HCT116 (cell line): ENCODE data around the gene AIFM2.

ENCODE experiments used
- CTCF ChIP-seq, 3 experiments: fragments of 200-600 bp in 1 of 3; sonication (generic) in 1 of 3; IDR thresholded peaks in 2 of 3; conservative IDR thresholded peaks in 1 of 3; 2 replicates each; pipeline ENCODE4 v1.5.1; 2012 to 2017; ENCODE audit warnings: low read depth in 2 of 3, low read length in 2 of 3, antibody characterized with exemption in 1 of 3, borderline replicate concordance in 1 of 3, control low read depth in 1 of 3, mild to moderate bottlenecking in 1 of 3, mixed read lengths in 1 of 3, mixed run types in 1 of 3, moderate library complexity in 1 of 3; ENCODE audit not compliant: insufficient read depth in 1 of 3
- POLR2A ChIP-seq: IDR thresholded peaks from 2 replicates; pipeline ENCODE4 v1.7.0; 2011; ENCODE audit warnings: borderline replicate concordance; ENCODE audit not compliant: insufficient read depth, insufficient read length; ENCODE audit errors: extremely low read depth
- RAD21 ChIP-seq: IDR thresholded peaks from 2 replicates; pipeline ENCODE4 v1.6.1; 2012; ENCODE audit warnings: low read depth, mild to moderate bottlenecking
- SIN3A ChIP-seq: IDR thresholded peaks from 2 replicates; pipeline ENCODE4 v1.6.1; 2012; ENCODE audit warnings: low read depth

GRCh38 chr10:70066190-70066589 lies 66.4 kb downstream of the AIFM2 start:
- TF ChIP-seq CTCF (IDR thresholded peaks at IDR 0.05 in 2 of 3, conservative IDR thresholded peaks at IDR 0.05 in 1 of 3; ENCODE audit: borderline replicate concordance in 1 of 3, insufficient read depth in 1 of 3, low read depth in 2 of 3, low read length in 2 of 3) (no peak), RAD21 (no peak), SIN3A (no peak), POLR2A (no peak)
